Measurements from ENCODE around the gene RETREG3. TPM values are rescaled to one million over a fixed set of nuclear protein-coding genes. Genes with fewer than 3 reads are reported as not detected.

The RETREG3 gene
- polyA plus RNA-seq, 1 donor from 2014 or later = 34.6 TPM

DNA sequence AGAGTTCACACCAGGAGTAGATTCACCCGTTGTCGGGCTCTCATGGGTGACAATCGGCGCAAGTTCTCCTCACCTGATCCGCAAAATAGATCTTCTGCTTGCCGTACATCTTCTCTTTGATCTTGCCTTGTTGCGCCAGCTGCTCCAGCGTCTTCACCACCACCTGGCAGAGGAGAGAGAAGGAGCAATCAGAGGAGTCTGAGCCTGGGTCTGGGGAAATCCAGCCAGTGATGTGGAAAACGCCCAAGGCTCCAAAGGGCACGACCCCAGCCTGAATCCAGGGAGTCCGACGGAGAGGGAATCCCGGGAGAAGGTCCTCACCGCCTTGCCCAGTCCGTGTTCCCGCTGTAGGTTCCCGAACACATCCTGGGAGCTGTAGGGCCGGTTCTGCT is 32.0 kb downstream of the RETREG3 start:
- TF ChIP-seq TAF1 (IDR thresholded peaks at IDR 0.05; ENCODE audit: low read depth) (no peak), EZH2 (IDR thresholded peaks at IDR 0.05; ENCODE audit: borderline replicate concordance, insufficient read depth, low read length, poor library complexity, severe bottlenecking) (no peak), EP300 (conservative IDR thresholded peaks at IDR 0.05; ENCODE audit: poor library complexity, severe bottlenecking) (no peak), MXI1 (conservative IDR thresholded peaks at IDR 0.05; ENCODE audit: poor library complexity, severe bottlenecking) (no peak), SMC3 (conservative IDR thresholded peaks at IDR 0.05; ENCODE audit: poor library complexity) (no peak), POLR2AphosphoS5 (IDR thresholded peaks at IDR 0.05) (no peak), RAD21 (conservative IDR thresholded peaks at IDR 0.05) (no peak), REST (IDR thresholded peaks at IDR 0.05; ENCODE audit: borderline replicate concordance) (no peak)
- TF ChIP-seq, protein P1, sequence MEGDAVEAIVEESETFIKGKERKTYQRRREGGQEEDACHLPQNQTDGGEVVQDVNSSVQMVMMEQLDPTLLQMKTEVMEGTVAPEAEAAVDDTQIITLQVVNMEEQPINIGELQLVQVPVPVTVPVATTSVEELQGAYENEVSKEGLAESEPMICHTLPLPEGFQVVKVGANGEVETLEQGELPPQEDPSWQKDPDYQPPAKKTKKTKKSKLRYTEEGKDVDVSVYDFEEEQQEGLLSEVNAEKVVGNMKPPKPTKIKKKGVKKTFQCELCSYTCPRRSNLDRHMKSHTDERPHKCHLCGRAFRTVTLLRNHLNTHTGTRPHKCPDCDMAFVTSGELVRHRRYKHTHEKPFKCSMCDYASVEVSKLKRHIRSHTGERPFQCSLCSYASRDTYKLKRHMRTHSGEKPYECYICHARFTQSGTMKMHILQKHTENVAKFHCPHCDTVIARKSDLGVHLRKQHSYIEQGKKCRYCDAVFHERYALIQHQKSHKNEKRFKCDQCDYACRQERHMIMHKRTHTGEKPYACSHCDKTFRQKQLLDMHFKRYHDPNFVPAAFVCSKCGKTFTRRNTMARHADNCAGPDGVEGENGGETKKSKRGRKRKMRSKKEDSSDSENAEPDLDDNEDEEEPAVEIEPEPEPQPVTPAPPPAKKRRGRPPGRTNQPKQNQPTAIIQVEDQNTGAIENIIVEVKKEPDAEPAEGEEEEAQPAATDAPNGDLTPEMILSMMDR (IDR thresholded peaks at IDR 0.05; ENCODE audit: poor library complexity, severe bottlenecking) = no peak
- Histone ChIP-seq H3K4me3 (ENCODE audit: low read length) (peak overlapping the region; percentile 93), H3K27ac (ENCODE audit: low read length) (peak overlapping the region; percentile 20), H3F3A (ENCODE audit: insufficient read depth, low read length, poor library complexity, severe bottlenecking) (no peaks in the 10 kb centered on the region), H3K9me2 (ENCODE audit: insufficient read depth, low read length) (no peaks in the 10 kb centered on the region), H3K4me2 (ENCODE audit: low read length) (peak overlapping the region; percentile 98), H3K9ac (ENCODE audit: low read length) (peak overlapping the region; percentile 73), H3K36me3 (ENCODE audit: insufficient read depth, low read length) (peaks cover 7% of the 10 kb centered on the region), H3K27me3 (ENCODE audit: insufficient read depth, low read depth, low read length) (no peaks in the 10 kb centered on the region), H2AFZ (ENCODE audit: low read depth, low read length) (no peak overlapping the region), H3K79me2 (replicated peaks; ENCODE audit: insufficient read depth, low read length) (peaks cover 12% of the 10 kb centered on the region), H4K20me1 (ENCODE audit: insufficient read depth) (no peaks in the 10 kb centered on the region), H3K9me3 (ENCODE audit: low read length) (no peaks in the 10 kb centered on the region)

DNA sequence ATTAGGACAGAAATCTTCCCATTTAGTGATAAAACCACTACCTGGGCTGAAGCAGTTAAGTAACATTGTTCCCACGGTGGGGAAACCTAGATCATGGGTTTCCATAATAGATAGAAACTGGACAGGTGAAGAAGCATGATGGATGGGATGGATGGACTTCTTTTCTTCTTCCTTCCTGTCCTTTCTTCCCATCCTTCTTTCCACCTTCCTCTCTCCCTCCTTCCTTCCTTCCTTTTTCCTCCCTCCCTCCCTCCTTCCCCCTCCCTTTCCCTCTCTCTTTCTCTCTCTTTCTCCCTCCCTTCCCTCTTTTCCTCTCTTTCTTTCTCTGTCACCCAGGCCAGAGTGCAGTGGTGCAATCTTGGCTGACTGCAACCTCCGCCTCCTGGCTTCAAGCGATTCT is 34.7 kb downstream of the RETREG3 start:
- Histone ChIP-seq H3K4me2 (ENCODE audit: low read length) (no peak overlapping the region), H3K79me2 (replicated peaks; ENCODE audit: insufficient read depth, low read length) (peaks cover 12% of the 10 kb centered on the region), H3K9ac (ENCODE audit: low read length) (no peak overlapping the region), H3K9me3 (ENCODE audit: low read length) (no peaks in the 10 kb centered on the region), H3K9me2 (ENCODE audit: insufficient read depth, low read length) (no peaks in the 10 kb centered on the region), H3K4me3 (ENCODE audit: low read length) (no peak overlapping the region), H3K27me3 (ENCODE audit: insufficient read depth, low read depth, low read length) (no peaks in the 10 kb centered on the region), H3K36me3 (ENCODE audit: insufficient read depth, low read length) (peaks cover 7% of the 10 kb centered on the region), H3F3A (ENCODE audit: insufficient read depth, low read length, poor library complexity, severe bottlenecking) (no peaks in the 10 kb centered on the region), H2AFZ (ENCODE audit: low read depth, low read length) (no peak overlapping the region), H3K27ac (ENCODE audit: low read length) (no peak overlapping the region), H4K20me1 (ENCODE audit: insufficient read depth) (no peaks in the 10 kb centered on the region)
- TF ChIP-seq, protein P1 (IDR thresholded peaks at IDR 0.05; ENCODE audit: poor library complexity, severe bottlenecking) = no peak
- TF ChIP-seq RAD21 (conservative IDR thresholded peaks at IDR 0.05) (no peak), SMC3 (conservative IDR thresholded peaks at IDR 0.05; ENCODE audit: poor library complexity) (no peak), REST (IDR thresholded peaks at IDR 0.05; ENCODE audit: borderline replicate concordance) (no peak), MXI1 (conservative IDR thresholded peaks at IDR 0.05; ENCODE audit: poor library complexity, severe bottlenecking) (no peak), EP300 (conservative IDR thresholded peaks at IDR 0.05; ENCODE audit: poor library complexity, severe bottlenecking) (no peak), POLR2AphosphoS5 (IDR thresholded peaks at IDR 0.05) (no peak), TAF1 (IDR thresholded peaks at IDR 0.05; ENCODE audit: low read depth) (no peak), EZH2 (IDR thresholded peaks at IDR 0.05; ENCODE audit: borderline replicate concordance, insufficient read depth, low read length, poor library complexity, severe bottlenecking) (no peak)

Data from neural cell (in vitro differentiated cells).